ENCODE data around the gene CSN1S1. TPM values are rescaled to one million over a fixed set of nuclear protein-coding genes. Genes with fewer than 3 reads are reported as not detected.

The CSN1S1 gene
- total and polyA plus RNA-seq, 2 experiments from 2014 or later, result not detected

DNA sequence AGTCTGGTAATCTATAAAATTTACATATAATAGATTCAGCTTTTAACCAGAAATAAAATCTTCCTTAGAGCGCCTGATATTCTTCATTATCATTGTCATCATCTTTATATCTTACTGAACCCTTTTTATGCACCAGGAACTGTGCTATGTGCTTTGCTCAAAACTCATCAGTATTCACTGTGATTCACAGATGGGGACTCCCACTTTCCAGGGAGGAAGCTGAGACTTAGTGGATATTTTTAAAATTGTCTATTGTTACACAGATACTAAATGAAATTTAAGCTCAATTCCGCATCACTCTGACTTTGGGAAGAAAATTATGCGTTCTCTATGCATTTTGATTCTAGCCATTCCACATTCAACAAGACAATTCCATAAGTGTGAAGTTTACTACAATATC, 36.1 kb upstream of the CSN1S1 start:
- H3K9me3 ChIP-seq (ENCODE audit: low read depth), result no peaks in the 10 kb centered on the region
- no peak for DNase-seq (ENCODE audit: low read depth in 1 of 2, low spot score in 1 of 2)
- TF ChIP-seq, protein P1, sequence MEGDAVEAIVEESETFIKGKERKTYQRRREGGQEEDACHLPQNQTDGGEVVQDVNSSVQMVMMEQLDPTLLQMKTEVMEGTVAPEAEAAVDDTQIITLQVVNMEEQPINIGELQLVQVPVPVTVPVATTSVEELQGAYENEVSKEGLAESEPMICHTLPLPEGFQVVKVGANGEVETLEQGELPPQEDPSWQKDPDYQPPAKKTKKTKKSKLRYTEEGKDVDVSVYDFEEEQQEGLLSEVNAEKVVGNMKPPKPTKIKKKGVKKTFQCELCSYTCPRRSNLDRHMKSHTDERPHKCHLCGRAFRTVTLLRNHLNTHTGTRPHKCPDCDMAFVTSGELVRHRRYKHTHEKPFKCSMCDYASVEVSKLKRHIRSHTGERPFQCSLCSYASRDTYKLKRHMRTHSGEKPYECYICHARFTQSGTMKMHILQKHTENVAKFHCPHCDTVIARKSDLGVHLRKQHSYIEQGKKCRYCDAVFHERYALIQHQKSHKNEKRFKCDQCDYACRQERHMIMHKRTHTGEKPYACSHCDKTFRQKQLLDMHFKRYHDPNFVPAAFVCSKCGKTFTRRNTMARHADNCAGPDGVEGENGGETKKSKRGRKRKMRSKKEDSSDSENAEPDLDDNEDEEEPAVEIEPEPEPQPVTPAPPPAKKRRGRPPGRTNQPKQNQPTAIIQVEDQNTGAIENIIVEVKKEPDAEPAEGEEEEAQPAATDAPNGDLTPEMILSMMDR (IDR thresholded peaks at IDR 0.05; ENCODE audit: low read depth, low read length), result no peak
- no peaks in the 10 kb centered on the region for H3K4me1 ChIP-seq (ENCODE audit: low read depth)
- H3K4me3 ChIP-seq, result no peak overlapping the region
- no peaks in the 10 kb centered on the region for H3K27me3 ChIP-seq
- no peaks in the 10 kb centered on the region for H3K36me3 ChIP-seq
- no peak overlapping the region for H3K27ac ChIP-seq

DNA sequence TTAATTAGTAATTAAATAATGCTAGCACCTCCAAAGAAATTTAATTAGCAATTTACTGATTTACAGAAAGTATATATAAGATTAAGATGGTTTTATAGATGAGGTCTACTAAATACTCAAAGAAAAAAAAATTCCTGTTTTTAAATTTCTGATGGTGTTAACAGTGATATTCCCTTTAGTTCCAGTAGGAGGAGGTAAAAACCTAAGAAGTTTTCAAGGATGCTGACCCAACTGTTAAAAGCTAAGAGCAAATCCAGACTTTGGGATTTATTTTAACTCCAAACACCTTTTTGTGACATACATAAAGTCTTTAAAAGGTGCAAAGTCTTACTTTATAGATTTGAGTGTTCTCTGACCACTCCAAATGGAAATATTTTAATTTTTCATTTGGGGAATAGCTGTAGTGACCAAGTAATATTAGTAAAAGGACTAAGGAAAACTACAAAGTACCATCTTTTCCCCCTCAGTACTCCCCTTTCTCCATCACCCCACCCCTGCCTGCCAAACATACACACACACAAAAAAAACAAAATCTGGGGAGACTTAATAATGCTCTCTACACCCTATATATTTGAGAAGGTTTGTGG, 34.2 kb upstream of the CSN1S1 start:
- DNase-seq (ENCODE audit: low read depth in 1 of 2, low spot score in 1 of 2), result peak; percentile 40 to 54
- no peaks in the 10 kb centered on the region for H3K4me1 ChIP-seq (ENCODE audit: low read depth)
- TF ChIP-seq, protein P1 (IDR thresholded peaks at IDR 0.05; ENCODE audit: low read depth, low read length), result peak; percentile 60
- no peak overlapping the region for H3K4me3 ChIP-seq
- H3K9me3 ChIP-seq (ENCODE audit: low read depth), result no peaks in the 10 kb centered on the region
- H3K27ac ChIP-seq, result no peak overlapping the region
- H3K27me3 ChIP-seq, result no peaks in the 10 kb centered on the region
- H3K36me3 ChIP-seq, result no peaks in the 10 kb centered on the region

DNA sequence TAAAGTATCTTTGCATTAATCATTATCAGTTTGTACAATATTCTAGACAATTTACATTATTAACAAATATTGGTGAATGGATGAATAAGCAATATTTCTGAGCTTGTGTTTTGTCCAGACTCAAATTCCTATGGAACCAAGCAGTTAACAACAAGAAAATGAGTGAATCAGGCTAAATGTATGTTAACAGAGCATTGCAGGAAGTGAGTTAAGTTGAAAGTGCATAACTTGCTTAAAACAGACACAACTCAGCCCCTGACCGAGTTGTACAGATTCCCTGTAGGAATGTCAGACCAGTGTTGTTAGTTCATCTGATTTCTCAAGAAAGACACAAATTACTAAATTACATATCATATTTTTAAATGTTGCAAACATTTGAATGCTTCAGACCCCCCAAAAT, 23.7 kb upstream of the CSN1S1 start:
- Histone ChIP-seq H3K27me3 (no peaks in the 10 kb centered on the region), H3K27ac (no peak overlapping the region), H3K4me1 (ENCODE audit: low read depth) (no peaks in the 10 kb centered on the region), H3K9me3 (ENCODE audit: low read depth) (no peaks in the 10 kb centered on the region), H3K36me3 (no peaks in the 10 kb centered on the region), H3K4me3 (no peak overlapping the region)
- TF ChIP-seq, protein P1 (IDR thresholded peaks at IDR 0.05; ENCODE audit: low read depth, low read length), result no peak
- DNase-seq (ENCODE audit: low read depth in 1 of 2, low spot score in 1 of 2), result peak in 1 of 2 donors; percentile 51

DNA sequence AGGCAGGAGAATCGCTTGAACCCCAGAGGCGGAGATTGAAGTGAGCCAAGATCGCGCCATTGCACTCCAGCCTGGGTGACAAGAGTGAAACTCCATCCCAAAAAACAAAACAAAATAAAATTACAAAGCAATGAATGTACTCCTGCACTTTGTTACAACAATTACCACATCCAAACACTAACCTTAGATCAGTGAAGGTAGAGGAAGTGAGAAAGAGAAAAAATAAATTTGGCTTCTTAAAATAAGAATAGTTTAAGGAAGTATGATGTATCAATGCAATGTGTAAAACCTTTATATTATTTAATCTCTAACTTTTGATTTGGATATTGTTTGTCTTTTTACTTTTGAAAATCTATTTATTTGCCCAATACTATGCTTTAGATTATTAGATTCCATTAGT, 21.7 kb upstream of the CSN1S1 start:
- Histone ChIP-seq H3K27me3 (no peaks in the 10 kb centered on the region), H3K36me3 (no peaks in the 10 kb centered on the region), H3K27ac (no peak overlapping the region)

DNA sequence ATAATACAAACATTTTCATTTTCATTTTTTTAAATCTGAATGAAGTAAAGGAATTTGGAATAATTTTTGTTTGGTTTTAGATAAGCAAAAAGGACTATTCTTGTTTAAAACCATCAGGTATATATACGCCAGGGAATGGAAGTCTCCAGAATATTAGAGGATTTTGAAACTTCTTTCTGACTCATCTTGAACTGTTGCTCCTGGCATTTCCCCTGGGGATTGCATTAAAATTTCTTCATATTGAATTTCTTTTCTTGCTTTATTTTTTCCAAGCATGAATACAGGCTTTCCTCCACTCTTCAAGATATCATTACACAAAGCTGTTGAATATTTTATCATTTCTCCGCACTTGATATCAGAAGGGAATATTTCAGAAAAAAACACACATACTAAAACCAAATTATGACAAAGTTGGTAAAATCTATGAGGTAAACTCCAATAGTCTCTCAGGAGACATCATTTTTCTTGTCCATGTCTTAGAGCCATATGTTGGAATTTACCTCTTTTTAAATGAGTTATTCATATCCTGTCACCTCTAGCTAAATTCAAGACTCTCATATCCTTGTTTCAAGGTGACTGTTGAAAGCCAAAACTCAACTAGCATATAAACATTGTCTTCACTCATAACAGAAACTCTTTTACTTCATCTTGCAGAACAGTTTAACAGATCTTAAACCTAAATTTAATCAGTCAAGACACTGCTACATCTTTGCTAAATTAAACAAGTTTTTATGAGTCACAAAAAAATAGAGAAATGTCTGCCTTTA, 20.7 kb upstream of the CSN1S1 start:
- TF ChIP-seq, protein P1 (IDR thresholded peaks at IDR 0.05; ENCODE audit: low read depth, low read length), result no peak
- H3K9me3 ChIP-seq (ENCODE audit: low read depth), result no peaks in the 10 kb centered on the region
- no peaks in the 10 kb centered on the region for H3K36me3 ChIP-seq
- H3K27ac ChIP-seq, result no peak overlapping the region
- no peaks in the 10 kb centered on the region for H3K4me1 ChIP-seq (ENCODE audit: low read depth)
- peak in 1 of 2 donors; percentile 84 for DNase-seq (ENCODE audit: low read depth in 1 of 2, low spot score in 1 of 2)
- no peaks in the 10 kb centered on the region for H3K27me3 ChIP-seq
- H3K4me3 ChIP-seq, result no peak overlapping the region

More for the DNA sequence above, 21.7 kb upstream of the CSN1S1 start:
- H3K9me3 ChIP-seq (ENCODE audit: low read depth), result no peaks in the 10 kb centered on the region
- no peaks in the 10 kb centered on the region for H3K4me1 ChIP-seq (ENCODE audit: low read depth)
- H3K4me3 ChIP-seq, result no peak overlapping the region
- DNase-seq (ENCODE audit: low read depth in 1 of 2, low spot score in 1 of 2), result no peak
- TF ChIP-seq, protein P1 (IDR thresholded peaks at IDR 0.05; ENCODE audit: low read depth, low read length), result no peak

All from cardiac muscle cell (in vitro differentiated cells and primary cell).